Fibroblast of skin of abdomen (primary cell): ENCODE results near the gene FGD4.
A peak's percentile ranks its signal among the peaks of the same experiment; 100 is the strongest.
"Not testable (repeated sequence)": the region's sequence is repeated elsewhere in the genome, so short reads cannot be mapped to it uniquely, and the experiment has no call there.

Source experiments
- DNase-seq: peaks from one replicate; pipeline ENCODE4 v3.0.0-alpha.2; 2013

Gene FGD4

GRCh38 chr12:32496946-32497345 is 97.6 kb downstream of the FGD4 start:
- DNase-seq, result no peak

- DNase-seq, result no peak
These were observed 98.5 kb downstream of the FGD4 start for GRCh38 chr12:32497864-32498263.

GRCh38 chr12:32499048-32499447 is 99.7 kb downstream of the FGD4 start:
- DNase-seq, result no peak

GRCh38 chr12:32501835-32502333 is 102.5 kb downstream of the FGD4 start:
- DNase-seq, result peak; percentile 55

GRCh38 chr12:32502693-32503502 is 103.5 kb downstream of the FGD4 start:
- peak; percentile 14 for DNase-seq

- no peak for DNase-seq
These were observed 104.4 kb downstream of the FGD4 start for GRCh38 chr12:32503730-32504129.

GRCh38 chr12:32504591-32504990 is 105.2 kb downstream of the FGD4 start:
- DNase-seq, result peak; percentile 9

GRCh38 chr12:32505067-32505945 is 105.9 kb downstream of the FGD4 start:
- DNase-seq, result peak; percentile 5

- not testable (repeated sequence) for DNase-seq
These were observed 108.0 kb downstream of the FGD4 start for GRCh38 chr12:32507096-32507941.

- no peak for DNase-seq
These were observed 108.6 kb downstream of the FGD4 start for GRCh38 chr12:32507942-32508320.

GRCh38 chr12:32508626-32509025 is 109.3 kb downstream of the FGD4 start:
- DNase-seq, result no peak

- DNase-seq, result no peak
These were observed 110.2 kb downstream of the FGD4 start for GRCh38 chr12:32509328-32510091.

- DNase-seq, result not testable (repeated sequence)
These were observed 112.6 kb downstream of the FGD4 start for GRCh38 chr12:32511976-32512375.

GRCh38 chr12:32512379-32512778 is 113.0 kb downstream of the FGD4 start:
- DNase-seq, result no peak

GRCh38 chr12:32512910-32513309 is 113.6 kb downstream of the FGD4 start:
- no peak for DNase-seq

- no peak for DNase-seq
These were observed 115.9 kb downstream of the FGD4 start for GRCh38 chr12:32515137-32515873.

- DNase-seq, result no peak
These were observed 116.9 kb downstream of the FGD4 start for GRCh38 chr12:32516230-32516629.

- DNase-seq, result no peak
These were observed 118.6 kb downstream of the FGD4 start for GRCh38 chr12:32517966-32518365.

GRCh38 chr12:32519047-32519446 is 119.7 kb downstream of the FGD4 start:
- DNase-seq, result no peak

- DNase-seq, result no peak
These were observed 123.2 kb downstream of the FGD4 start for GRCh38 chr12:32522331-32523221.
